GM13977 (cell line): ENCODE results near the gene MITF.

ENCODE experiments used
- DNase-seq: peaks from one replicate; pipeline ENCODE4 v3.0.0; 2012; ENCODE audit warnings: low spot score
- CTCF ChIP-seq: IDR thresholded peaks from 2 replicates; pipeline ENCODE4 v1.5.1; 2012; ENCODE audit warnings: mild to moderate bottlenecking, control low read depth; ENCODE audit not compliant: insufficient read depth; ENCODE audit errors: extremely low read depth, missing control alignments
- in situ Hi-C: fragments of 300-500 bp; cut with MboI; formaldehyde crosslinking; loops from one replicate; pipeline ENCODE4 v1.12.0; 2022; ENCODE audit warnings: low sequenced_read_pairs, low pct_unique_long_range_greater_than_20kb, mixed read lengths, inconsistent platforms; ENCODE audit not compliant: unreplicated experiment

The MITF gene

GRCh38 chr3:69712933-69713332 is 26.3 kb upstream of the MITF start:
- in situ Hi-C loops: no loop called here
- no peak for DNase-seq
- no peak for TF ChIP-seq CTCF

- TF ChIP-seq CTCF: no peak
- DNase-seq: no peak
- in situ Hi-C loops: no loop called here
Observed at GRCh38 chr3:69715204-69715603, 24.1 kb upstream of the MITF start.

DNA sequence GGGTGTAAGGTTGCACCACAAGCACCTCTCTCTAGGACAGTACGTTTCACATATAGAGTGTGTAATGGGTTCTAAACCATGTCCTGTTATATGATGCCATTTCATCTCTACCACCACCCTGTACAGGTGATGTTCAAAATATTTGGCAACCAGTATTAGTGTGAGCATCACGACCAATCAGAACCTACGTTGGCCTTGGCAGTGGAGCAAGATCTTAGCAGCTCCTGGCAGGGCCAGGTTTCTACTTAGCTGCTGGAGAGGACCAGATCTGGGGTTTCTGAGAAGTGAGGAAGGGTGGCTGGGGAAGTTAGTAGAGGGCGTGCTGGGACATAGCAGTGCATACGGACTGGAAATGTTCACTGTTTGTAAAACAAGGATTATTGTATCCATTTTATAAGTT is 23.1 kb upstream of the MITF start:
- no peak for TF ChIP-seq CTCF
- in situ Hi-C loops: no loop called here

DNA sequence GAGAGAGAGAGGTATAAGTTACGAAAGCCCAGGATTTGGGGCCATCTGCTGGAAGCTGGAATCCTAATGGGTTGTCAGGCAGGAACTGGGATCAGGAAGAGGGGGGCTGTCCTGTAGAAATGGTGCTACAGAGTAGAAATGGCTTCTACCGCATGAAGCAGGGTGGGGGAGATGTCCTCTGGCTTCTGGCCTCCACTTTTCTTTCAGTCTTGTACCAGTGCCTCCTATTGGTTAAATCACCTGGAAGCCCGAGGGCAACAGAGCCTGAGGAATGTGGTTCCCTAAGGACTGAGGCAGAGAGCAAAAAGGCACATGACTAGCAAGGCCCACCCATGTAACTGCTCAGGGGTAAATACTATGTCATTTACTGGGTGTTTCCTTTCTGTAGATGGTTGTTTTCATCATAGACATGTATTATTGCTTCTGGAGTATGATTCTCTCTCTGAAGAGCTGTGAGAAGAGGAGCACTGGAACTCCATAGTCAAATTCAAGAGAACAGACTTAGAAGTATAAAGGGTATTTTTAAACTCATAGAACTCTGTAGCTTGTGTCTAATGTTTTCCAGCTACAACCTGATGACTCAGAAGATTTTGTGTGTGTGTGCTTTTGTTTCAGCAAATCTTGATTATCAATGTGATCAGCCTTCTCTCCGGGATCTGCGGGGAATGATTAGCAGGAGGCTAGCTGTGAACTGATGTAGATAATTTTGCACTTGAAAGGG is 20.2 kb upstream of the MITF start:
- no peak for DNase-seq
- no peak for TF ChIP-seq CTCF
- in situ Hi-C loops: no loop called here

More for the DNA sequence above, 23.1 kb upstream of the MITF start:
- no peak for DNase-seq

DNA sequence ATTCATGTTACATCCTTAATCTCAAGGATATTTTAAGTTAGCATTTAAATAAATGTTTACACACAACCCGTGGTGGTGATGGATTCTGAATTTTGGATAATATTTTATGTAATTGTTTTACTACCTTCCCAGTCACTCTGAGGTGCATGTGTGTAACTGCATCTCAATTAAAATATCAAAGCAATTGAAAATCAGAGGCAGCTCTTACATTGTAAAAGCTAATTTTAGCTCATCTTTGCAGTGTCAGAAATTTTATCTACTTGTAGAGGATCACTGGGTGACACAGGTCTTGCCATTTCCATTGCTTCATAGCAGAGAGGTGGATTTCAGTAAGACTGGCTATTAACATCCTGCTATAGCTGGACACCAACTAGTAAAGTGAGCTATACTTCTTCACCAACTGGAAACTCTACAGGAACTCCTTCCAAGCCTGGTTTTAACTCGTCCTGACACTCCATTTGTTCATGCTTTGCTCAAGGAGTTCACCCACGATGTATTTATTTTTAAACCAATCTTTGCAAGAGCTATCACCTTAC is 19.6 kb upstream of the MITF start:
- no peak for TF ChIP-seq CTCF
- no peak for DNase-seq
- in situ Hi-C loops: no loop called here

GRCh38 chr3:69720824-69721223 is 18.4 kb upstream of the MITF start:
- DNase-seq: no peak
- in situ Hi-C loops: no loop called here
- no peak for TF ChIP-seq CTCF

- no peak for DNase-seq
- in situ Hi-C loops: no loop called here
- no peak for TF ChIP-seq CTCF
Observed at GRCh38 chr3:69723389-69723788, 15.9 kb upstream of the MITF start.
